NCI-H146 (cell line): ENCODE measurements around the gene CRB2.
A peak's percentile ranks its signal among the peaks of the same experiment; 100 is the strongest.

Source experiments
- DNase-seq: peaks from one replicate; lab custom pipeline; 2025; lab: John Stamatoyannopoulos, UW

The CRB2 gene

DNA sequence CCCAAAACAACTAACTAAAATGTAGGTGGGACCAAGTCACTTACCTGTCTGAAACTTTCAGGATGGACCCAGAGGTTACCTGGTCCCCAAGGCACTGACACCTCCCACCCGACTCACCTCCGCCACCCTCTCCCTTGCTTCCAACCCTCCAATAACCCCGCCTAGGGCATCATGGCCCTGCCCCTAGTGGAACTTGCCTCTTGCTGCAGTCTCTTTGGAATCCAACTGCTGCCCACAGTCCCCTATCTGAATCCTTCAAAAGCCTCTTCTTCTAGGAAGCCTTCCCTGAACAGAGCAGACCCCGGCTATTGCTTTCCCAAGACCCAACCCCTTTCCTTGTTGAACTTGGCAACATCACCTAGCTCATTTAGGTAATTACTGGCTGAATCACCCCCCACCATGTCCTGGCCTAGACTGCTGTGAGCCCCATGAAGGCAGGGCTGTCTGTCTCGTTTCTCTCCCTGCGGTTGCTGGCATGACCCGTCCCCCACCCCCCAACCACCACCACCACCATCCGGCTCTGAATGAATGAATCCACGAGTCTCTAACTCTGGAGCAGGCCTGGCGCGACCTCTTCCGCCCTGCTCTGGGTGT, 9.4 kb downstream of the CRB2 start:
- no peak for DNase-seq

- DNase-seq: no peak
Observed at GRCh38 chr9:123365881-123366528, 10.0 kb downstream of the CRB2 start.

GRCh38 chr9:123368023-123368422, 12.0 kb downstream of the CRB2 start:
- no peak for DNase-seq

DNA sequence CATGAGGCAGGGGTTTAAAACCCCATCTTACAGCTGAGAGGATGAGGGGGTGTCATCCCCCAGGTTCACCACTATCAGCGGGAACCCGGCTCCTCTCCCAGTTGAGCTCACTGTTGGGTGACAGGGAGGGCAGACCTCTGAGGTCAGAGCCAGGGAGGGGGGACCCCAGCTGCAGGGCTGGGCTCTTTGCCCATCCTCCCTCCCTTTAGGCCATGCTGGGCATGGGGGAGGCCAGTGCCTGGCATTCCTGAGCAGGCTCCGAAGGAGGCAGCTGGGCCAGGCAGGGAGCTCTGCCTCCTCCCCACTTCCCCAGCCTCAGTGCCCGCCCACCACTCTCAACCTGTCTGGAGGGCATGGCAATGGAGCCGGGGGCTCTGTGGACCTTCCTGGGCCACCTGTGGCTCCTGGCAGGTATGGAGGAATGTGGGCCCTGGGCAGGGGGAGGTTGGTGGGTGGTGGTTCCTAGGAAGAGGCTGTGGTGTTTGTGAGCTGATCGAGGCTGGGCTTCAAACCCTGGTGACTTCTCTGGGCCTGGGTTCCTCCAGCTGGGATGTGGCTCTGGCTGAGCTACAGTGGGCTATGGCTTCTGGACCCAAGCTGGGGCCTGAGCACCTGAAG, 12.6 kb downstream of the CRB2 start:
- no peak for DNase-seq

DNA sequence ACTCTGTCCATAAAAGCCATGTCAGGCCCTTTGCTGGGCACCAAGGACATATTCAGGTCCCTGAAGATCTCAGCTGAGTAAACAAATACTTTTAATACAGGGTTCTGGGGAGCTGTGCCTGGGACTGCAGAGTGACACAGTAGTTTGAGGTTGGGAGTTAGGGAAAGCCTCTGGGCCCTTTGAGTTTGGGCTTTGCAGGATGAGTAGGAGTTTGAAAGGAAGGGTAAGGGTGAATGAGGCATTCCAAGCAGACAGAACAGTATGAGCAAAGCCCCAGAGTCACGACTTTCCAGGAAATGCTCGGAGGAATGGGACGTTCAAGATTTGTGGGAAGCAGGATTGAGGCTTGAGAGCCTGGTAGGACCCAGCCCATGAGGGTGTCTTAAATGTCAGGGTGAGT, 13.3 kb downstream of the CRB2 start:
- DNase-seq: no peak

DNA sequence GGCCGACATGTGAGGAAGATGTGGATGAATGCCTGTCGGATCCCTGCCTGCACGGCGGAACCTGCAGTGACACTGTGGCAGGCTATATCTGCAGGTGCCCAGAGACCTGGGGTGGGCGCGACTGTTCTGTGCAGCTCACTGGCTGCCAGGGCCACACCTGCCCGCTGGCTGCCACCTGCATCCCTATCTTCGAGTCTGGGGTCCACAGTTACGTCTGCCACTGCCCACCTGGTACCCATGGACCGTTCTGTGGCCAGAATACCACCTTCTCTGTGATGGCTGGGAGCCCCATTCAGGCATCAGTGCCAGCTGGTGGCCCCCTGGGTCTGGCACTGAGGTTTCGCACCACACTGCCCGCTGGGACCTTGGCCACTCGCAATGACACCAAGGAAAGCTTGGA, 14.1 kb downstream of the CRB2 start:
- DNase-seq: no peak

DNA sequence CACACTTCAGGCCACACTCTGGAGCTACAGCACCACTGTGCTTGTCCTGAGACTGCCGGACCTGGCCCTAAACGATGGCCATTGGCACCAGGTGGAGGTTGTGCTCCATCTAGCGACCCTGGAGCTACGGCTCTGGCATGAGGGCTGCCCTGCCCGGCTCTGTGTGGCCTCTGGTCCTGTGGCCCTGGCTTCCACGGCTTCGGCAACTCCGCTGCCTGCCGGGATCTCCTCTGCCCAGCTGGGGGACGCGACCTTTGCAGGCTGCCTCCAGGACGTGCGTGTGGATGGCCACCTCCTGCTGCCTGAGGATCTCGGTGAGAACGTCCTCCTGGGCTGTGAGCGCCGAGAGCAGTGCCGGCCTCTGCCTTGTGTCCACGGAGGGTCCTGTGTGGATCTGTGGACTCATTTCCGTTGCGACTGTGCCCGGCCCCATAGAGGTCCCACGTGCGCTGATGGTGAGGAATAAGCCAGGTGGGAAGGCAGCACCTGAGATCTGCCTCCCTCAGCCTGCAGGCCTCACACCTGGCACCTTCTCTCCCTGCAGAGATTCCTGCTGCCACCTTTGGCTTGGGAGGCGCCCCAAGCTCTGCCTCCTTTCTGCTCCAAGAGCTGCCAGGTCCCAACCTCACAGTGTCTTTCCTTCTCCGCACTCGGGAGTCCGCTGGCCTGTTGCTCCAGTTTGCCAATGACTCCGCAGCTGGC, 14.7 kb downstream of the CRB2 start:
- no peak for DNase-seq

DNA sequence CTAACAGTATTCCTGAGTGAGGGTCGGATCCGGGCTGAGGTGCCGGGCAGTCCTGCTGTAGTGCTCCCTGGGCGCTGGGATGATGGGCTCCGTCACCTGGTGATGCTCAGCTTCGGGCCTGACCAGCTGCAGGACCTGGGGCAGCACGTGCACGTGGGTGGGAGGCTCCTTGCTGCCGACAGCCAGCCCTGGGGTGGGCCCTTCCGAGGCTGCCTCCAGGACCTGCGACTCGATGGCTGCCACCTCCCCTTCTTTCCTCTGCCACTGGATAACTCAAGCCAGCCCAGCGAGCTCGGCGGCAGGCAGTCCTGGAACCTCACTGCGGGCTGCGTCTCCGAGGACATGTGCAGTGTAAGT, 15.2 kb downstream of the CRB2 start:
- no peak for DNase-seq

DNA sequence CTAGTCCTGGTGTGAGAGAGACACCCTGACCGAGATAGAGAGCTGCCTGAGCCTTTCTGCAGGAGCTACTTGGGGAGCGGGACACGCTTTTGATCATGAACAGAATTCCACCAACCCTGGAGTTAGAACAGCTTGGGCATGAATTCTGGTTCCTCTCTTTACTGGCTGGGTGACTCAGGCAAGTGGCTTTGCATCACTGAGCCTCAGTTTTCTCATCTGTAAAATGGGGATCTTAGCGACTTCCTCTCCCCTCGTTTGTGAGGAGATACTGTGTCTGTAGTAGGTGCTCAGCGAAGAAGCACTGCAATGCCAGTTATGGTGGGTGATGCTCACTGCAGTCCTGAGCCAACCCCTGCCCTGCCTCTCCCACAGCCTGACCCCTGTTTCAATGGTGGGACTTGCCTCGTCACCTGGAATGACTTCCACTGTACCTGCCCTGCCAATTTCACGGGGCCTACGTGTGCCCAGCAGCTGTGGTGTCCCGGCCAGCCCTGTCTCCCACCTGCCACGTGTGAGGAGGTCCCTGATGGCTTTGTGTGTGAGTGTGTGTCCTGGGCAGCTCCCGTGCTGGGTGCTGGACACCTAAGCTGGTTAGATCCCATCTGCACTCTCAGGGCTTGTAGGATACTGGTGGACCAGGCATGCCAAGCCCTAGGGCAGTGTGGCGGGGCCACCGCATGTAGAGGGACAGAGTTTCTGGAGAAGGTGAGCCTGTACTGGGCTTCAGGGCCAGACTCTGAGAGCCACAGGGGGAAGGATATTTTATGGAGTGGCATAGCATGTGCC, 16.0 kb downstream of the CRB2 start:
- DNase-seq: no peak

DNA sequence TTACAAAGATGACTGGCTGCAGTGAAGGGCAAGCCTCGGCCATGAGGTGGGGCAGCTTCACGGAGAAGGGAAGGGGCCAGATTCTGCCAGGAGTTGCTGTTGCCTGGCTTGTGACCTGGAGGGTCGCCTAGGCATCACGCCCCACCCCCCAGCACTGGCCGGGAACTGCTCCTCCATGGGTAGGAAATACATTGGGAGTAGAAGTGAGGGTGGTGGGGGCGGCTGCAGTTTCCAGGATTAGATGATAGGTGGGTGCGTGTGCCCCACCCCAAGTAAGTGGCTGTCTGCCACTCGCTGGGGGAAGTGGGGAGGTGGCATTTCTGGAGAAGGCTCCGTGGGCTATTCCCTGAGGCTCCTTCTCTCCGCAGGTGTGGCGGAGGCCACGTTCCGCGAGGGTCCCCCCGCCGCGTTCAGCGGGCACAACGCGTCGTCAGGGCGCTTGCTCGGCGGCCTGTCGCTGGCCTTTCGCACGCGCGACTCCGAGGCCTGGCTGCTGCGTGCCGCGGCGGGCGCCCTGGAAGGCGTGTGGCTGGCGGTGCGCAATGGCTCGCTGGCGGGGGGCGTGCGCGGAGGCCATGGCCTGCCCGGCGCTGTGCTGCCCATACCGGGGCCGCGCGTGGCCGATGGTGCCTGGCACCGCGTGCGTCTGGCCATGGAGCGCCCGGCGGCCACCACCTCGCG, 16.9 kb downstream of the CRB2 start:
- DNase-seq: no peak

DNA sequence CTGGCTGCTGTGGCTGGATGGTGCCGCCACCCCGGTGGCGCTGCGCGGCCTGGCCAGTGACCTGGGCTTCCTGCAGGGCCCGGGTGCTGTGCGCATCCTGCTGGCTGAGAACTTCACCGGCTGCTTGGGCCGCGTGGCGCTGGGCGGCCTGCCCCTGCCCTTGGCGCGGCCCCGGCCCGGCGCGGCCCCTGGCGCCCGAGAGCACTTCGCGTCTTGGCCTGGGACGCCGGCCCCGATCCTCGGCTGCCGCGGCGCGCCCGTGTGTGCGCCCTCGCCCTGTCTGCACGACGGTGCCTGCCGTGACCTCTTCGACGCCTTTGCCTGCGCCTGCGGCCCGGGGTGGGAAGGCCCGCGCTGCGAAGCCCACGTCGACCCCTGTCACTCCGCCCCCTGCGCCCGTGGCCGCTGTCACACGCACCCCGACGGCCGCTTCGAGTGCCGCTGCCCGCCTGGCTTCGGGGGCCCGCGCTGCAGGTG, 17.5 kb downstream of the CRB2 start:
- peak; percentile 25 for DNase-seq

- no peak for DNase-seq
Observed at GRCh38 chr9:123373946-123374345, 17.9 kb downstream of the CRB2 start.

DNA sequence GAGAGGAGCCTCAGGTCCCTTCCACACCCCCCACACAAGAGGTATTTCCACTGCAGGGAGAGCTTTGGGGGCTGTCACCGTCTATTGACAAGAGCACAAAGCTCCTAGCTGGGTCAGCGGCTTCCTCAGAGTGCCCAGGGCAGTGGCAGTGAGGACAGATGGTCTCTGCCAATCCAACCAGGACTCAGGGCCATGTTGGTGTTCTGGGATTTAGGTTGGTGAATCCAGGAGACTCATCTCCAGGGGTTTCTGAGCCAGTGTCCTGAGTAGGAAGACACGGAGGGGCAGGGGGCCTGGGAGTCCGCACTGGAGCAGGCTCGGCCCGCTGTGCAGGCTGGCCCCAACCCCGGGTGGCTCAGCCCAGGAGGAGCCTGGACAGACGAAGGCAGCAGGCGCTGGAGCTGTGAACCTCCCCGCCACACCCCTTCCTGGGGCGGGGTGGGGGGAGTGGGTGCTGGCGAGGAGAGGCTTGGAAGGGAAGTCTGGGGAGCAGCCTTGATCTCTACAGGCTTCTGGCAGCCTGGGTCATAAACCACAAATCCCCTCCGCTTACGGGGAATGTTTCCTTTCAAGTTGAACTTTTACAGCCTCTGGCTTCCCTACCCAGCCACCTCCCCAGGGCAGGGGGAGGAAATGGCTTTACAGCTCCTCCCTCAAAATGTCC, 19.6 kb downstream of the CRB2 start:
- no peak for DNase-seq

GRCh38 chr9:123376218-123377071, 20.4 kb downstream of the CRB2 start:
- no peak for DNase-seq

- no peak for DNase-seq
Observed at GRCh38 chr9:123377211-123377971, 21.4 kb downstream of the CRB2 start.

DNA sequence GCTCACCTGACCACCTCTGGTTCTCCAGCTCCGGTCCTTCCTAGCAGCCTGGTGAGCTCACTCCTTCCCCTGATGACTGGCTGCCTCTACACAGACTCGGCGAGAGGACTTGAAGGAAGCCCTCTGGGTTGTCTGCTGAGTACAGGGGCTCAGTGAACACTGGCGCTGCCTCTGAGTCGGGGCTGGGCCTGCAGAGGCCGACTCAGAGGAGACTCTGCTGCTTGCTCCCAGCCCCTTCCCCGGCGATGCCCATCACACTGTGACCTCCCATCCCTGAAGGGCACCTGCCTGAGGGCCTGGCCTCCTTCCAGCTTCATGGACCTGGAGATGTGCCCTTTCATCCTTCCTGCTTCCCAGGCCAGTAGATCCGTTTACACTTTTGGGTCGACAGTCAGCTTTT, 22.0 kb downstream of the CRB2 start:
- no peak for DNase-seq

GRCh38 chr9:123378956-123379660, 23.1 kb downstream of the CRB2 start:
- no peak for DNase-seq

DNA sequence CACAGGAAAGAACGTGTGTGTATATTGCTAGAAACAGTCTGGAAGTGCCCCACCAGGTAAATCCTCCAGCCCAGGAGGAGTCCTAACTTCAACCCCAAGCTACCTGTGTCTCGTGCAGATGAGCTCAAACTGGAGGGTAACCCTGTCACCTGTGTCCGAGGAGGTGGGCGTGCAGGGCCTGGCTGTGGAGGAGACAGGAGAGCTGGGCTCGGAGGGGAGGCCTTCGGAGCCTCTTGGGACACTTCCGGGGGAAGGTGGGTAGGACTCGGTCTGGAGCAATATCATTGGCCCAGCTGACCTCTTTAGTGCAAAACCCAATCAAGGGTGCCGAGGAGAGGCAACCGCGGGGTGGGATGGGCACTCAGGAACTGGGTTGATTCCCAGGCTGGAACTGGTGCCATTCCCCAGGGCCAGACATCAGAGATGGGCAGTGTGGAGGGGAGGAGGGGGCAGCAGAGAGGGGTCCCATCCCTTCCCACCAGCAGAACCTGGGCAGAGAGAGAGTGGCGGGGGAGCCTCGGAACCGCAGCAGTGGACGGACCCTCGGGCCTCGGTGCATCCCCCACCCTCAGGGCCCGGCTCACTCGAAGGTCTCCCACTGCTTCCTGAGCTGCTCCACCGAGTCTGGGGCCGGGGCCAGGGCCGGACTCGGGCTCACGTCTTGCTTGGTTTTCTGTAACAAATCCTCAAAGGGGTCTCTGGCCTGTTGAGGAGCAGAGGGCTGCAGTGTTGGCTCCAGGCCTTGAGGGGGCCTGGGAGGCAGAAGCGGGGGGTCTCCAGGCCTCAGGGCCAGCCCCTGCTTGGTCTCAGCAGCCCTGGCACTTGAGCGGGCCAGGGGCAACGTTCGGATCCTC, 25.1 kb downstream of the CRB2 start:
- no peak for DNase-seq
